GM23248 (cell line): ENCODE measurements around the gene EDC4. TPM values are rescaled to one million over a fixed set of nuclear protein-coding genes. Genes with fewer than 3 reads are reported as not detected.
"Not testable (repeated sequence)": the region's sequence is repeated elsewhere in the genome, so short reads cannot be mapped to it uniquely, and the experiment has no call there.

ENCODE experiments used
- DNase-seq: peaks from one replicate; pipeline ENCODE4 v3.0.0-alpha.2; 2015
- H2AFZ ChIP-seq: fragments of 200-600 bp; sonication (generic); 2 replicates; pipeline ENCODE4 v1.6.1; 2016; ENCODE audit warnings: antibody characterized with exemption
- H3F3A ChIP-seq: fragments of 200-600 bp; sonication (generic); 2 replicates; pipeline ENCODE4 v1.6.1; 2016; ENCODE audit warnings: mild to moderate bottlenecking, antibody characterized with exemption, mixed run types; ENCODE audit not compliant: insufficient read depth
- H3K27ac ChIP-seq: fragments of 200-600 bp; sonication (generic); 2 replicates; pipeline ENCODE4 v1.5.1; 2016; ENCODE audit warnings: mild to moderate bottlenecking
- H3K27me3 ChIP-seq: fragments of 200-600 bp; sonication (generic); replicated peaks from 2 replicates; pipeline ENCODE4 v1.6.1; 2016; ENCODE audit warnings: mild to moderate bottlenecking; ENCODE audit not compliant: insufficient read depth
- H3K36me3 ChIP-seq: fragments of 200-600 bp; sonication (generic); 2 replicates; pipeline ENCODE4 v1.6.1; 2016; ENCODE audit warnings: low read depth, mild to moderate bottlenecking
- H3K4me1 ChIP-seq: fragments of 200-600 bp; sonication (generic); 2 replicates; pipeline ENCODE4 v1.6.1; 2016; ENCODE audit warnings: mild to moderate bottlenecking; ENCODE audit not compliant: insufficient read depth
- H3K4me2 ChIP-seq: fragments of 200-600 bp; sonication (generic); one replicate; pipeline ENCODE4 v1.6.1; 2016; ENCODE audit warnings: mild to moderate bottlenecking; ENCODE audit not compliant: unreplicated experiment
- H3K4me3 ChIP-seq: fragments of 200-600 bp; sonication (generic); 2 replicates; pipeline ENCODE4 v1.5.1; 2016; ENCODE audit warnings: mild to moderate bottlenecking
- H3K79me2 ChIP-seq: fragments of 200-600 bp; sonication (generic); 2 replicates; pipeline ENCODE4 v1.6.1; 2016; ENCODE audit warnings: mild to moderate bottlenecking; ENCODE audit not compliant: insufficient read depth
- H3K9ac ChIP-seq: fragments of 200-600 bp; sonication (generic); 2 replicates; pipeline ENCODE4 v1.6.1; 2016; ENCODE audit warnings: mild to moderate bottlenecking
- H3K9me2 ChIP-seq: fragments of 200-600 bp; sonication (generic); 2 replicates; pipeline ENCODE4 v1.6.1; 2016; ENCODE audit warnings: mixed run types, mild to moderate bottlenecking, moderate library complexity; ENCODE audit not compliant: insufficient read depth
- H3K9me3 ChIP-seq: fragments of 200-600 bp; sonication (generic); one replicate; pipeline ENCODE4 v1.6.1; 2017; ENCODE audit warnings: low read depth
- H4K20me1 ChIP-seq: fragments of 200-600 bp; sonication (generic); 2 replicates; pipeline ENCODE4 v1.6.0; 2016; ENCODE audit not compliant: insufficient read depth
- EZH2 ChIP-seq: fragments of 200-600 bp; sonication (generic); IDR thresholded peaks from 2 replicates; pipeline ENCODE4 v1.6.1; 2018; ENCODE audit warnings: antibody characterized with exemption, mild to moderate bottlenecking; ENCODE audit not compliant: insufficient read depth, poor library complexity, severe bottlenecking
- EZH2phosphoT487 ChIP-seq: fragments of 200-600 bp; sonication (generic); IDR thresholded peaks from 2 replicates; pipeline ENCODE4 v1.6.1; 2018; ENCODE audit warnings: antibody characterized with exemption, moderate library complexity, mild to moderate bottlenecking, low read depth; ENCODE audit not compliant: insufficient read depth
- WGBS, 2 experiments: methylation state at CpG; one replicate each; pipeline ENCODE4 v1.1.6; 2015 to 2017; ENCODE audit warnings: low lambda C conversion rate in 2 of 2, low coverage in 1 of 2; ENCODE audit errors: missing lambda C conversion rate in 2 of 2; 5-methylcytosine and 5-hydroxymethylcytosine counted together
- in situ Hi-C: fragments of 300-500 bp; cut with MboI; formaldehyde crosslinking; loops from 2 replicates; pipeline ENCODE4 v1.15.0; 2020
- polyA plus RNA-seq: library from polyadenylated mRNA; unstranded; fragments of >200 nt; fragmentation: Nextera tagmentation; extraction: Ambion mirVana; gene quantifications from 2 replicates; pipeline ENCODE4 v1.2.1, GENCODE V29; 2016
- total RNA-seq: library from RNA; depleted of rRNA; stranded (reverse); fragments of >200 nt; shearing (Covaris generic); gene quantifications from 2 replicates; pipeline ENCODE4 v1.2.3, GENCODE V29; 2014

The EDC4 gene
- total and polyA plus RNA-seq, 2 experiments from 2014 or later: 39.9 to 48.5 TPM

DNA sequence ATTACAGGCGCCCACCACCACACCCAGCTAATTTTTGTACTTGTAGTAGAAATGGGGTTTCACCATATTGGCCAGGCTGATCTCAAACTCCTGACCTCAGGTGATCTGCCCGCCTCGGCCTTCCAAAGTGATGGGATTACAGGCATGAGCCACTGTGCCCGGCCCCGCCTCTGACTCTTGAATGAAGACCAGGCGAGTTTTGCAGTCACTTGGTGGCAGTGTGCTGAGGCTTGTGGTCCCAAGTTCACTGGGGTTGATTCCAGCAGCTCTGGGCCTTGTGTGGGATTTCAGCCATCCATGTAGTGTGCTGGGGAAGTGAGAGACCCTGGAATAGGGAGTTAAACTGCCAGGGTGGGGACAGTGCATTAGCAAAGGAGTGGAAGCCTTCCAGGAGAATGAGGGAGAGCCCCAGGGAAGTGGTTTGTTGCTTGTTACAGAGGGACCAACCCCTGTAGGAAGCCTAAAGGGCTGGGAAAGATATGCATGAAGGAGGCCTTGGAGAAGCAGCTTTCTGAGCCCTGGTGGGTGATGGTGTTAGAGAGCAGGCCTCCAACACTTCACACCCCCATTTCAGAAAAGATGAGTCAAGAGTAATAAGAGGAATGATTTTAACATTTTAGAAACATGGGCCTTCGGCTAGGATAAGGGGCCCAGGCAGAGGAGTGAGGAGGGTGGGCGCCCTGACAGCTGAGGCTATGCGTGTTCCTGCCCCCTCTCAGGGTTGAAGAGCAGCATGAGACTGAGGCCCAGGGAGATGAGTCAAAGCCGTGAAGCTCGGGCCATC, 34.7 kb downstream of the EDC4 start:
- Histone ChIP-seq H3K27me3 (no peaks in the 10 kb centered on the region), H3K4me3 (no peak overlapping the region), H3K9me3 (no peaks in the 10 kb centered on the region), H3K9ac (no peak overlapping the region), H2AFZ (no peak overlapping the region), H3F3A (no peaks in the 10 kb centered on the region), H3K4me1 (no peaks in the 10 kb centered on the region), H3K36me3 (no peaks in the 10 kb centered on the region; the same call in 1 of the 2 replicates), H3K9me2 (no peaks in the 10 kb centered on the region), H4K20me1 (no peaks in the 10 kb centered on the region), H3K79me2 (peaks cover 49% of the 10 kb centered on the region), H3K4me2 (no peak overlapping the region), H3K27ac (no peak overlapping the region)
- WGBS, 2 experiments: 90% methylated on average over 11 of the region's 11 CpGs
- in situ Hi-C loops: no loop called here
- no peak for DNase-seq
- no peak for TF ChIP-seq EZH2
- no peak for TF ChIP-seq EZH2phosphoT487

DNA sequence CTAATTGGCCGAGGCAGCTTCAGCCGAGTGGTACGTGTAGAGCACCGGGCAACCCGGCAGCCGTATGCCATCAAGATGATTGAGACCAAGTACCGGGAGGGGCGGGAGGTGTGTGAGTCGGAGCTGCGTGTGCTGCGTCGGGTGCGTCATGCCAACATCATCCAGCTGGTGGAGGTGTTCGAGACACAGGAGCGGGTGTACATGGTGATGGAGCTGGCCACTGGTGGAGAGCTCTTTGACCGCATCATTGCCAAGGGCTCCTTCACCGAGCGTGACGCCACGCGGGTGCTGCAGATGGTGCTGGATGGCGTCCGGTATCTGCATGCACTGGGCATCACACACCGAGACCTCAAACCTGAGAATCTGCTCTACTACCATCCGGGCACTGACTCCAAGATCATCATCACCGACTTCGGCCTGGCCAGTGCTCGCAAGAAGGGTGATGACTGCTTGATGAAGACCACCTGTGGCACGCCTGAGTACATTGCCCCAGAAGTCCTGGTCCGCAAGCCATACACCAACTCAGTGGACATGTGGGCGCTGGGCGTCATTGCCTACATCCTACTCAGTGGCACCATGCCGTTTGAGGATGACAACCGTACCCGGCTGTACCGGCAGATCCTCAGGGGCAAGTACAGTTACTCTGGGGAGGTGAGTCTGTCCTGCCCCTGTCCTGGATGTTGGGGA, 36.3 kb downstream of the EDC4 start:
- Histone ChIP-seq H3K4me3 (no peak overlapping the region), H3F3A (no peaks in the 10 kb centered on the region), H3K9me2 (no peaks in the 10 kb centered on the region), H3K36me3 (no peaks in the 10 kb centered on the region; the same call in 1 of the 2 replicates), H3K4me2 (no peak overlapping the region), H3K79me2 (peaks cover 44% of the 10 kb centered on the region), H4K20me1 (no peaks in the 10 kb centered on the region), H3K27me3 (no peaks in the 10 kb centered on the region), H3K27ac (no peak overlapping the region), H3K9ac (no peak overlapping the region), H2AFZ (no peak overlapping the region), H3K9me3 (no peaks in the 10 kb centered on the region), H3K4me1 (no peaks in the 10 kb centered on the region)
- TF ChIP-seq EZH2phosphoT487: no peak
- no peak for TF ChIP-seq EZH2
- in situ Hi-C loops: no loop called here
- no peak for DNase-seq
- WGBS, 2 experiments: 96% methylated on average over 36 of the region's 36 CpGs

DNA sequence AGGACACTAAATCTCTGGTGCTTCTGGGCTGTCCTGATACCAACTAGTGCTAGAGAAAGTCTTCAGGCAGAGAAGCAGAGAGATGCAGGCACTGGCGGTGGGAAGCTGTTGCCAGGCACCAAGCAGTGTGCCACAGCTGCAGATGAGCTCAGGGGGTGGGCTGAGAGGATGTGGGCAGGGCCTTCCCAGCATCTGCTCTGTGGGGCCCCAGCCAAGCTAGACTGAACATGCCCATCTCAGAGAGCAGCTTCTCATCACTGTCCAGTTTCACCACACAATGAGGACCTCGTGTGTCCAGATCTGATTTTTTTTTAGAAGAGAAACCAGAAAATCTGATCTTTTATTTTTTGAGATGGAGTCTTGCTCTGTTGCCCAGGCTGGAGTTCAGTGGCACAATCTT, 37.3 kb downstream of the EDC4 start:
- in situ Hi-C loops: no loop called here
- Histone ChIP-seq H3K4me2 (no peak overlapping the region), H4K20me1 (no peaks in the 10 kb centered on the region), H3K9me3 (no peaks in the 10 kb centered on the region), H3K4me3 (no peak overlapping the region), H3K27ac (no peak overlapping the region), H3K27me3 (no peaks in the 10 kb centered on the region), H3K79me2 (peaks cover 48% of the 10 kb centered on the region), H2AFZ (no peak overlapping the region), H3K9ac (no peak overlapping the region), H3K4me1 (no peaks in the 10 kb centered on the region), H3F3A (no peaks in the 10 kb centered on the region), H3K9me2 (no peaks in the 10 kb centered on the region), H3K36me3 (no peaks in the 10 kb centered on the region; the same call in 1 of the 2 replicates)
- 25 to 27% methylated on average over 2 of the region's 2 CpGs for WGBS, 2 experiments
- DNase-seq: peak; percentile 61
- TF ChIP-seq EZH2phosphoT487 (no peak), EZH2 (no peak)

DNA sequence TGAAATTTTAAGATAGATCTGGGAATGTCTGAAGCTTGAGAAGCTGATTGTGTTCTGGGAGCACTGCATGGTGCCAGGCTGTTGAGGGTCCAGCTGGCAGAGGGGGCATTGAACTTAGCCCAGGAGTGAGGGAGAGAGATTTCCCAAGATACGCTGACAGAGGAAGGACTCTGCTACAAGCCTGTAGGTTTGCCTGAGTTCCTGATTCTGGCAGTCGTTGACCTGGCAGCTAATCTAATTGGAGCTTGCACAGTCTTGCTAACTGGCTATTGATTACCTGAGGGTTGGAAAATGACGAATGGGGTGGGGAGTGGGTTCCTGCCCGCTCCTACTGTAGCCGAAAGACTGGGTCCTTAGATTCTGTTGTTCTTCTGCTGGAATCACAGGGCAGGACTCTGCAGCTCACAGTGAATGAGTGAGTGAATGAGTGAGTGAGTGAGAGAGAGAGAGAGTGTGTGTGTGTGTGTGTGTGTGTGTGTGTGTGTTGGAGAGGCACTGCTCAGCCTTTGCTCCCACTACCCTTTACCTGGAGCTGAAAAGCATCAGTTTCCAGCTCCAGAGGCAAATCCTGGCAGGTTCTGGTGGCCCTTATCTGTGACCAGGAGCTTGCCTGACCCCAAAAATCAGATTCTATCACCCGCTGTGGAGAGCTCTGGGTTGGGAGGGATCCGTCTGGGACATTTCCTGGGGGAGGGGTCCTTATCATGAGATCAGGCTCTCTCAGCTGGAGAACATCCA, 42.1 kb downstream of the EDC4 start:
- in situ Hi-C loops: no loop called here
- no peak for DNase-seq
- WGBS, 2 experiments: 78 to 80% methylated on average over 7 of the region's 7 CpGs

DNA sequence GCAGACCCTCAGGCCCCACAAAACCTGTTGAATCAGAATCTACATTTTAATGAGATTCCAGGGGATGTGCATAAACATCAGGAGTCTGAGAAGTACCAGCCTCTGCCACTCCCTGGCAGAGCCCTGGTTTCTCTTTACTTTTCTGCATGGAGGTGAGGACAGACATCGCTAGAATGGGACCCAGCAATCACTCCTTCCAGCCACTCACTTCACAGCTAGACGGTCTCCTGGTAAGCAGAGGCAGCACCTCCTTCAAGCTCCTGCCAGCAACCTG, 42.6 kb downstream of the EDC4 start:
- H2AFZ ChIP-seq, H3K9ac ChIP-seq, H3K27me3 ChIP-seq, H3K9me2 ChIP-seq, H3K4me3 ChIP-seq, DNase-seq, H3K9me3 ChIP-seq, H3K36me3 ChIP-seq, in situ Hi-C loops, H3K27ac ChIP-seq, H3K4me2 ChIP-seq: not testable (repeated sequence)
- peaks cover 29% of the 10 kb centered on the region for H3F3A ChIP-seq
- H3K79me2 ChIP-seq: peaks cover 69% of the 10 kb centered on the region
- WGBS, 2 experiments: 50 to 62% methylated on average over 2 of the region's 2 CpGs
- peaks cover 15% of the 10 kb centered on the region for H3K4me1 ChIP-seq
- peaks cover 15% of the 10 kb centered on the region; the same call in 1 of the 2 replicates for H4K20me1 ChIP-seq

More for the DNA sequence above, 42.1 kb downstream of the EDC4 start:
- Histone ChIP-seq H3K9ac (no peak overlapping the region), H4K20me1 (peaks cover 12% of the 10 kb centered on the region; the same call in 1 of the 2 replicates), H3K36me3 (no peaks in the 10 kb centered on the region), H3K9me3 (no peaks in the 10 kb centered on the region), H3K4me3 (no peak overlapping the region), H3K79me2 (peaks cover 69% of the 10 kb centered on the region), H3F3A (peaks cover 29% of the 10 kb centered on the region), H3K27me3 (no peaks in the 10 kb centered on the region), H3K4me2 (no peak overlapping the region), H3K4me1 (peaks cover 15% of the 10 kb centered on the region), H3K9me2 (no peaks in the 10 kb centered on the region), H2AFZ (no peak overlapping the region), H3K27ac (no peak overlapping the region)
- no peak for TF ChIP-seq EZH2phosphoT487
- TF ChIP-seq EZH2: no peak
